ENCODE results near the gene CDH12. TPM values are rescaled to one million over a fixed set of nuclear protein-coding genes. Genes with fewer than 3 reads are reported as not detected.
"Not testable (repeated sequence)": the region's sequence is repeated elsewhere in the genome, so short reads cannot be mapped to it uniquely, and the experiment has no call there.

CDH12 gene
- total RNA-seq, 1 donor from 2014 or later = 23.5 TPM

DNA sequence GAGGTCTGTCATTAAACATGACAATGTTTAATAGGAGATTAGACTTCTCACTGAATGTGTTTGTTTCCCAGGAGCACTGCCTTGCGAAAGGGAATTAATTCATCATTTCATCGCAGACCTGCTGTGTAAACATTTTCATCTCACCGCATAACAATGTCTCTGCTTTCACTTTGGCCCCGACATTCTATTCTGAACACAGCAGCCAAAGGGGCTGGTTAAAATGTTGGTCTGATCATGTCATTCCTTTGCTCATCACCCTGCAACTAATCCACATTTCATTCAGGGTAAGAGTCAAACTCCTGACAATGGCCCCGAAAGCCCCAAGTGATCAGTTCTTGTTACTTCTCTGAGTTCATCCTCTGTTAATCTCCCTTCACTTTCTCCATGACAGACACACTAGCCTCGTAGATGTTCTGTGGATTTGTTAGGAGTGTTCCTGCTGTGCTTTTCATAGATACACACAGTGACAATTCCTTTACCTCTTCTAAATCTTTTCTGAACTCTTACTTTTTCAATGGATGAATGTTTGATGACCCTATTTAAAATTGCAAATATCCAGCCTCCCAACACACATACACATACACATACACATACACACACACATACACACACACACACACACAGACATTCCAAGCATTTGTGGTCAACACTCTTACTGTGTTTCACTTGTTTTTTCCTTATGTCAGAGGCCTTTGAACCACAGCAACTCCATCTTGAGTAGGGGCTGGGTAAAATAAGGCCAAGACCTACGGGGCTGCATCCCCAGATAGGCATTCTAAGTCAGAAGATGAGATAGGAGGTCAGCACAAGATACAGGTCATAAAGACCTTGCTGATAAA, 688.0 kb downstream of the CDH12 start:
- H3K4me3 Mint-ChIP-seq (ENCODE audit: unreplicated experiment); H3K36me3 Mint-ChIP-seq (ENCODE audit: unreplicated experiment); H3K9me3 Mint-ChIP-seq (ENCODE audit: unreplicated experiment); DNase-seq; H3K27me3 Mint-ChIP-seq (ENCODE audit: unreplicated experiment); H3K27ac Mint-ChIP-seq (ENCODE audit: unreplicated experiment): not testable (repeated sequence)
- peaks cover 20% of the 10 kb centered on the region for H3K4me1 Mint-ChIP-seq (ENCODE audit: low read depth, unreplicated experiment)

DNA sequence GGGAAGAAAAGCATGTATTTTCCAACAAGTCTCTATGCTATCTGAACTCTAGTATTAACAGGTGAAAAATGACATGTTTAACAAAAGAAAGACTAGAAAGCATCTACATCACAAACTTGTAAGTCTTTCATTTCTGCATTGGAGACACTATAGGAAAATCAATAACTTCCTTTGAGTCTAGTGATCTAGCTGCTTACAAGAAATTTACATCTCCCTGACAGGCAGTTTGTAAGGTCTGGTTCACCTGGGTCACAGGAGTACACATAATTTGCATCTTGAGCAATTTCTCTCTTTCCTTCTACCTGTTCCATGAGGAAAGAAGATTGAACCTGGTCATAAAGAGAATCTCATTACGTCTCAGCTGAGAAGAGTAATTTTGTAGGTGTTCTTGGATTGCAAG, 696.2 kb downstream of the CDH12 start:
- H3K27ac Mint-ChIP-seq (ENCODE audit: unreplicated experiment); H3K27me3 Mint-ChIP-seq (ENCODE audit: unreplicated experiment); DNase-seq; H3K4me1 Mint-ChIP-seq (ENCODE audit: low read depth, unreplicated experiment); H3K9me3 Mint-ChIP-seq (ENCODE audit: unreplicated experiment); H3K36me3 Mint-ChIP-seq (ENCODE audit: unreplicated experiment); H3K4me3 Mint-ChIP-seq (ENCODE audit: unreplicated experiment): not testable (repeated sequence)

DNA sequence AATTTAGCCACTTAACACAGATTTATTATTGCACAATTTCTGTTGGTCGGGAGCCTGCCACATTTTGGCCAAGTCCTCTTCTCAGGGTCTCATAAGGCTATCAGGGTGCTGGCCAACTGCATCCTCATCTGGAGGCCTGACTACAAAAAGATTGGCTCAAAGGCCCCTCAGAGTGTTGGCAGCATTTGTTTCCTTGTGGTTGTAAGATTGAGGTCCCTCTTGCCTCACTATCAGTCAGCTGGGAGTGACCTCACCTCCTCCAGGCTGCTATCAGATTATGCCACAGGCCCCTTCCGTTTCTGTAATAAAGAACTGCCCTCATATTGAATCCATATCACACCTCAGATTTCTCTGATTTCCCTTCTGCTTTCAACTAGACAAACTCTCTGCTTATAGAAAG, 698.4 kb downstream of the CDH12 start:
- H3K4me3 Mint-ChIP-seq (ENCODE audit: unreplicated experiment); H3K27ac Mint-ChIP-seq (ENCODE audit: unreplicated experiment); H3K36me3 Mint-ChIP-seq (ENCODE audit: unreplicated experiment); DNase-seq; H3K9me3 Mint-ChIP-seq (ENCODE audit: unreplicated experiment); H3K27me3 Mint-ChIP-seq (ENCODE audit: unreplicated experiment); H3K4me1 Mint-ChIP-seq (ENCODE audit: low read depth, unreplicated experiment): not testable (repeated sequence)

DNA sequence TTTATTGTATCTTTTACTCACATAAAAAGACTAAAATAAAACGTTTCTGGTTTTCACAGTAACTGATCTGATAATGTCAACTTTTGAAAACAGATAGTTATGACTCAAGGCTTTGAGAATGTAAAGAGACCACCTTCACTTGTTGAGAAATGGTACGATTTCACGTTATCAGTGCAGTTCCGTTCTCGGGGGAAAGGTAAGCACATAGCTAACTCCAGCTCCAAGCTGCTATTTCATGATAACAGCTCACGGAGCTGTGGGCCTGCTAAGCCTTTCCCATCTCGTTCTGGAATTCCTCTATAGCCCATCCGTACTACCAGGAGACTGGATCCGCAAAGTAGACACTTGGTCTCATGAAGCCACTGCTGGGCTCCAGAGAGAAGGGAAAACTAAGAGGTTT, 701.3 kb downstream of the CDH12 start:
- H3K9me3 Mint-ChIP-seq (ENCODE audit: unreplicated experiment); H3K36me3 Mint-ChIP-seq (ENCODE audit: unreplicated experiment); DNase-seq; H3K4me3 Mint-ChIP-seq (ENCODE audit: unreplicated experiment); H3K27ac Mint-ChIP-seq (ENCODE audit: unreplicated experiment); H3K27me3 Mint-ChIP-seq (ENCODE audit: unreplicated experiment); H3K4me1 Mint-ChIP-seq (ENCODE audit: low read depth, unreplicated experiment): not testable (repeated sequence)

DNA sequence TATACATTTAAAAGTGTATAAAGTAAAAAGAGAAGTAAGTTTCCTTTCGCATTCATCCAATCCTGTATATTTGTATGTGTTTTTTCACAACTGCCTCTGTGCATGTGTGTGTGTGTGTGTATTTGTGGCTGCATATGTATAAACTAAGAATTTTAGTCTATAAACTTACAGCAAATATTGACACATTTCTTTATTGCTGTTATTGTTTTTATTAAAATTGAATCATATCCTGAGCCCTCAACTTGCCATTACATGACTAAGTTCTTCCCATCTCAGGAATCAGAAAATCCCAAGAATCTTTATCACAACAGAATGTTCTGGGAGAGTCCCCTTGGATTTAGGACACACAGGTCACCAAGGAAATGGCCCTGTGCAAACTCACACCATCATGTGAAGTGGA, 712.7 kb downstream of the CDH12 start:
- H3K4me3 Mint-ChIP-seq (ENCODE audit: unreplicated experiment); H3K36me3 Mint-ChIP-seq (ENCODE audit: unreplicated experiment); H3K27ac Mint-ChIP-seq (ENCODE audit: unreplicated experiment); H3K4me1 Mint-ChIP-seq (ENCODE audit: low read depth, unreplicated experiment); H3K9me3 Mint-ChIP-seq (ENCODE audit: unreplicated experiment); H3K27me3 Mint-ChIP-seq (ENCODE audit: unreplicated experiment); DNase-seq: not testable (repeated sequence)

DNA sequence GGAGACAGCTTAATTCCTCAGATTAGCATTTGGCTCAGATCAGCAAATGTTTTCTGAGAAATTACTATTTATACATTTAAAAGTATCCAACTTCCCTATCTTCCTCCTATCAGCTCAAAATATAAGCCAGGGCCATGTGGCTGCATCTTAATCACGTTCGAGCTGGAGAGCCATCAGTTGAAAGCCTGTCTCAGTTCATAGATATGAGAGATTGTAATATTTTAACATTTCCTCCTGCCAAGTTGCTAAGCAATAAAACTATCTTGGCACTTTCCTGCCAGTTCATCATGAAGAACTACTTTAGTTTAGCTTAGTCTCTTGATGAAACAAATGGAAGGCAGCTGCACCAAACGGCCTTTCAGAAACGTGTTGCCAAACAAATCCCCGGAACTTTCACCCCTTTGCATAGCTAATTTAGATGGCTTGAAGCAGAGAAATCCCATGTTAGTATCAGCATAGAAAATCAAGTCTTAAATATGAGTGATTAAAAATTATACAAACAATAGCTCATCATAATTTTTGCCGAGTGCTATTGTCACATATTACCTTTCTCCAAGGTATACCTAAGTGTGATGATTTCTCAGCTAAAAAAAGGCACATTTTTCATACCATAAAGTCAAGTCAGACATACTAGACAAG, 713.4 kb downstream of the CDH12 start:
- H3K27me3 Mint-ChIP-seq (ENCODE audit: unreplicated experiment); H3K4me1 Mint-ChIP-seq (ENCODE audit: low read depth, unreplicated experiment); DNase-seq; H3K9me3 Mint-ChIP-seq (ENCODE audit: unreplicated experiment); H3K4me3 Mint-ChIP-seq (ENCODE audit: unreplicated experiment); H3K27ac Mint-ChIP-seq (ENCODE audit: unreplicated experiment); H3K36me3 Mint-ChIP-seq (ENCODE audit: unreplicated experiment): not testable (repeated sequence)

DNA sequence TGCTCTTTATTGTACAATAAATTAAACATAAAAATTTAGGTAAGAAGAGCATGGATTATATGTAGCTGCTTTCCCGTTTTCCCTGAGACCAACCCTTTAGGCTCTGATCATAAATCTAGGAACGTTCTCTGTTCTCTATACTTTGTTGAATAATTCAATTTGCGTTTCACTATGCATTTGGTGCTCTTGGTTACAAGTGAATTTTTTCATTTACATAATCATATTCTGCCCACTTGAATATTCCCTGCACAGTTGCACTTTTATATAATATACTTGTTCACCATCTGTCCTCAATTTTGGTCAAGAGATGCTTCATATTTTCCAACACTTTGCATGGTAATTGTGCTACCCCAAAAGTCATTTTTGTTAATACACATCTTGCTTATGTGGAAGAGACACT, 741.8 kb downstream of the CDH12 start:
- Mint-ChIP-seq H3K27ac (ENCODE audit: unreplicated experiment) (no peak overlapping the region), H3K4me3 (ENCODE audit: unreplicated experiment) (no peak overlapping the region), H3K9me3 (ENCODE audit: unreplicated experiment) (no peaks in the 10 kb centered on the region), H3K36me3 (ENCODE audit: unreplicated experiment) (no peaks in the 10 kb centered on the region), H3K27me3 (ENCODE audit: unreplicated experiment) (no peaks in the 10 kb centered on the region), H3K4me1 (ENCODE audit: low read depth, unreplicated experiment) (peaks cover 7% of the 10 kb centered on the region)
- TF ChIP-seq, protein P1, sequence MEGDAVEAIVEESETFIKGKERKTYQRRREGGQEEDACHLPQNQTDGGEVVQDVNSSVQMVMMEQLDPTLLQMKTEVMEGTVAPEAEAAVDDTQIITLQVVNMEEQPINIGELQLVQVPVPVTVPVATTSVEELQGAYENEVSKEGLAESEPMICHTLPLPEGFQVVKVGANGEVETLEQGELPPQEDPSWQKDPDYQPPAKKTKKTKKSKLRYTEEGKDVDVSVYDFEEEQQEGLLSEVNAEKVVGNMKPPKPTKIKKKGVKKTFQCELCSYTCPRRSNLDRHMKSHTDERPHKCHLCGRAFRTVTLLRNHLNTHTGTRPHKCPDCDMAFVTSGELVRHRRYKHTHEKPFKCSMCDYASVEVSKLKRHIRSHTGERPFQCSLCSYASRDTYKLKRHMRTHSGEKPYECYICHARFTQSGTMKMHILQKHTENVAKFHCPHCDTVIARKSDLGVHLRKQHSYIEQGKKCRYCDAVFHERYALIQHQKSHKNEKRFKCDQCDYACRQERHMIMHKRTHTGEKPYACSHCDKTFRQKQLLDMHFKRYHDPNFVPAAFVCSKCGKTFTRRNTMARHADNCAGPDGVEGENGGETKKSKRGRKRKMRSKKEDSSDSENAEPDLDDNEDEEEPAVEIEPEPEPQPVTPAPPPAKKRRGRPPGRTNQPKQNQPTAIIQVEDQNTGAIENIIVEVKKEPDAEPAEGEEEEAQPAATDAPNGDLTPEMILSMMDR (IDR thresholded peaks at IDR 0.05; ENCODE audit: partially characterized antibody, unreplicated experiment) = no peak
- no peak for DNase-seq

DNA sequence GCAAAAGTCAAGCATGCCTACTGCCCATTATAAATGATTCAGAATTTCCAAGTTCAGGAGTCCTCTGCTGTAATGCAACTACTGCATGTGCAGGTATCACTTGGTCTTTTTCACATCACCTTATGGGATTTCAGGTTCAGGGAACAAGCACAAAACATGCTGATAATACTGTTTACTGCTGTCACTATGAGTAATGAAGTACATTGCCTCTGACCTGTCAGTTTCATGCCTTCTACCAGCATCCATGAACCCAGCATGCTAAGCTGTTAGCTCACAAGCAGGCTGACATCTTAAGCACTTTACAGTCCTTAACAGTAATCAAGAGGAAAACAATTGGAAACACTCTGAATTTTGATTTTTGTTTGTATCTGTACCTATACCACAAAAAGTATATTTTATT, 743.8 kb downstream of the CDH12 start:
- Mint-ChIP-seq H3K4me3 (ENCODE audit: unreplicated experiment) (no peak overlapping the region), H3K27ac (ENCODE audit: unreplicated experiment) (no peak overlapping the region), H3K4me1 (ENCODE audit: low read depth, unreplicated experiment) (peaks cover 2% of the 10 kb centered on the region), H3K9me3 (ENCODE audit: unreplicated experiment) (no peaks in the 10 kb centered on the region), H3K36me3 (ENCODE audit: unreplicated experiment) (no peaks in the 10 kb centered on the region), H3K27me3 (ENCODE audit: unreplicated experiment) (no peaks in the 10 kb centered on the region)
- TF ChIP-seq, protein P1 (IDR thresholded peaks at IDR 0.05; ENCODE audit: partially characterized antibody, unreplicated experiment) = no peak
- no peak for DNase-seq
